ENCODE results near the gene KIAA1671. TPM values are rescaled to one million over a fixed set of nuclear protein-coding genes. Genes with fewer than 3 reads are reported as not detected.
A peak's percentile ranks its signal among the peaks of the same experiment; 100 is the strongest.

The KIAA1671 gene
- total RNA-seq, 1 experiment from 2014 or later = 18.6 TPM

DNA sequence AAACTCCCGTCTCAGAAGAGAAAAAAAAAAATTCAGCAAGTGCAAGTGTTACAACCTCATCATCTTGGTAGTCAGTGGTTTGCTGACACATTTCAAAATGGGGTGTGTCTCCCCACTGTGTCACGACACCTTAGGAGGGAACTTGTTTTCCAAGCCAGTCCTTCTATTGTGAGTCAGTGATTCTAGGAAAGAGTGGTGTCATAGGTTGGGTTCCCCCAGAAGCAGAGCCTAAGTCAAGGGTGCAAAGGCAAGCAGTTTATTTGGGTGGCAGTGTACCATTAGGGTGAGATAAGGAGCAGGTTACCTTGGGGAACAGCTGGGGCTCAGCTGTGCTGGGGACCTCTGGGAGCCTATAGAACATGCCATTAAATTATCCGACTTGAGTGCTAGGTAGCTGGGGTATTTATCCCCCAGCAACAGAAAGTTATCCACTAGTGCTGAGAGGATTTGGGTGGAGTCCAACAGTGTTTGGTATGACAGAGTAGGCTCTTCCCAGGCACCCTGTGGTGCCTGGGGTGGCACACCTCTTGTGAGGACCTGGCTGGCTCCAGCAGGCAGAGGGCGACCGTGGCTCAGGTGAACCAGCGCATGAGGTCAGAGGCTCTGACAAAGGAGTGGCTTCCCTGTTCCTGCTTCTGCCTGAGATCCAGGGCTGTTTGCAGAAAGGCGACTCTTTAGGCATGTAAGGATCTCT, 41.7 kb downstream of the KIAA1671 start:
- Histone ChIP-seq H3K27me3 (ENCODE audit: low read length) (no peaks in the 10 kb centered on the region), H3K9ac (ENCODE audit: low read length) (peak overlapping the region; percentile 41), H3K9me3 (ENCODE audit: low read length) (no peaks in the 10 kb centered on the region), H3K36me3 (ENCODE audit: low read depth, low read length) (no peaks in the 10 kb centered on the region), H2AFZ (ENCODE audit: low read length) (no peak overlapping the region), H3K79me2 (ENCODE audit: low read length) (peaks cover 51% of the 10 kb centered on the region), H3K4me3 (ENCODE audit: low read length) (no peak overlapping the region), H3K27ac (ENCODE audit: low read length) (peak overlapping the region; percentile 100), H3F3A (ENCODE audit: low read length, unreplicated experiment) (no peaks in the 10 kb centered on the region), H3K4me2 (ENCODE audit: low read length) (peak overlapping the region; percentile 40), H3K9me2 (replicated peaks; ENCODE audit: low read length) (no peaks in the 10 kb centered on the region), H3K4me1 (ENCODE audit: insufficient read depth, low read length) (peaks cover 72% of the 10 kb centered on the region), H4K20me1 (ENCODE audit: low read length) (no peaks in the 10 kb centered on the region)
- TF ChIP-seq EZH2 (IDR thresholded peaks at IDR 0.05; ENCODE audit: low read length, unreplicated experiment) (no peak), EZH2phosphoT487 (IDR thresholded peaks at IDR 0.05; ENCODE audit: borderline replicate concordance, low read length) (no peak)
- TF ChIP-seq, protein P1, sequence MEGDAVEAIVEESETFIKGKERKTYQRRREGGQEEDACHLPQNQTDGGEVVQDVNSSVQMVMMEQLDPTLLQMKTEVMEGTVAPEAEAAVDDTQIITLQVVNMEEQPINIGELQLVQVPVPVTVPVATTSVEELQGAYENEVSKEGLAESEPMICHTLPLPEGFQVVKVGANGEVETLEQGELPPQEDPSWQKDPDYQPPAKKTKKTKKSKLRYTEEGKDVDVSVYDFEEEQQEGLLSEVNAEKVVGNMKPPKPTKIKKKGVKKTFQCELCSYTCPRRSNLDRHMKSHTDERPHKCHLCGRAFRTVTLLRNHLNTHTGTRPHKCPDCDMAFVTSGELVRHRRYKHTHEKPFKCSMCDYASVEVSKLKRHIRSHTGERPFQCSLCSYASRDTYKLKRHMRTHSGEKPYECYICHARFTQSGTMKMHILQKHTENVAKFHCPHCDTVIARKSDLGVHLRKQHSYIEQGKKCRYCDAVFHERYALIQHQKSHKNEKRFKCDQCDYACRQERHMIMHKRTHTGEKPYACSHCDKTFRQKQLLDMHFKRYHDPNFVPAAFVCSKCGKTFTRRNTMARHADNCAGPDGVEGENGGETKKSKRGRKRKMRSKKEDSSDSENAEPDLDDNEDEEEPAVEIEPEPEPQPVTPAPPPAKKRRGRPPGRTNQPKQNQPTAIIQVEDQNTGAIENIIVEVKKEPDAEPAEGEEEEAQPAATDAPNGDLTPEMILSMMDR (conservative IDR thresholded peaks at IDR 0.05; ENCODE audit: low read depth, low read length) = peak; percentile 53
- ChIA-PET CTCF (no interaction called here), POLR2A (ENCODE audit: unreplicated experiment) (no interaction called here)
- BruUV-seq (replicated peaks) = TSS peak; percentile 21
- DNase-seq (peak; percentile 70), ATAC-seq (peak; percentile 37; the same call in 1 of the 2 replicates)
- intact Hi-C loops (cut with micrococcal nuclease) = loop anchor here (5.0 kb wide), 1 partner anchor 33 kb away; no protein-coding TSS in a partner anchor

DNA sequence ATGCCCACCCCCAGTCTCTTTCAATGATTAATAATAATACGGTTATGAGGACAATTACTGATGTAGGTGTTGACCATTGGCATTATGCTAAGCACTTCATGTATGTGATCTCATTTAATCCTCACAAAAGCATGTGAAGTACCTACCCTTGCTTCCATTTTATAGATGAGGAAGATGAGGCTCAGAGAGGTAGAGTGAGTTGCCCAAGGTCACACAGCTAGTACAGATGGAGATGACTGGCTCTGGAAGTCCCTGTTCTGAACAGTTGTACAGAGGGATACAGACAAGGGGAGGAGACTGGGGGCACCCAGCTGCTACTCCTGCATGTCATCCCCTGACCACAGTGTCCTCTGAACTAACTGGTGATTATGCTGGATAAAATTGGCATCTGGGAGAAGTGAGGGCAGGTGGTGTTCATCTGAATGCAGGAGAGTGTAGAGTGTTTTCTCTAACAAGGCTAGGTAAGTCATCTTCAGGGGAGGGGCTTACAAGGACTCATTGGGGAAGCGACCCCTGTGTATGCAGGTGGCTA, 43.2 kb downstream of the KIAA1671 start:
- no peak overlapping the region for H2AFZ ChIP-seq (ENCODE audit: low read length)
- DNase-seq = no peak
- no peaks in the 10 kb centered on the region for H3K9me2 ChIP-seq (replicated peaks; ENCODE audit: low read length)
- POLR2A ChIA-PET (ENCODE audit: unreplicated experiment) = interaction anchor here (0.6 kb wide), 1 partner anchor 9 kb away, joined by 15 read pairs; no protein-coding TSS in a partner anchor
- no peak overlapping the region for H3K4me3 ChIP-seq (ENCODE audit: low read length)
- no peaks in the 10 kb centered on the region for H3K27me3 ChIP-seq (ENCODE audit: low read length)
- intact Hi-C loops (cut with micrococcal nuclease) = no loop called here
- ATAC-seq = no peak
- H3K9ac ChIP-seq (ENCODE audit: low read length) = peak overlapping the region; percentile 4; the same call in 1 of the 2 replicates
- H3K79me2 ChIP-seq (ENCODE audit: low read length) = peaks cover 44% of the 10 kb centered on the region
- H4K20me1 ChIP-seq (ENCODE audit: low read length) = no peaks in the 10 kb centered on the region
- CTCF ChIA-PET = no interaction called here
- peaks cover 63% of the 10 kb centered on the region for H3K4me1 ChIP-seq (ENCODE audit: insufficient read depth, low read length)
- H3K36me3 ChIP-seq (ENCODE audit: low read depth, low read length) = no peaks in the 10 kb centered on the region
- H3F3A ChIP-seq (ENCODE audit: low read length, unreplicated experiment) = no peaks in the 10 kb centered on the region
- TF ChIP-seq EZH2phosphoT487 (IDR thresholded peaks at IDR 0.05; ENCODE audit: borderline replicate concordance, low read length) (no peak), EZH2 (IDR thresholded peaks at IDR 0.05; ENCODE audit: low read length, unreplicated experiment) (no peak)
- TF ChIP-seq, protein P1 (conservative IDR thresholded peaks at IDR 0.05; ENCODE audit: low read depth, low read length) = no peak
- BruUV-seq (replicated peaks) = no TSS peak
- peak overlapping the region; percentile 74 for H3K27ac ChIP-seq (ENCODE audit: low read length)
- no peaks in the 10 kb centered on the region for H3K9me3 ChIP-seq (ENCODE audit: low read length)
- peak overlapping the region; percentile 55; the same call in 1 of the 2 replicates for H3K4me2 ChIP-seq (ENCODE audit: low read length)
